ENCODE measurements around the gene HK1.

The HK1 gene

DNA sequence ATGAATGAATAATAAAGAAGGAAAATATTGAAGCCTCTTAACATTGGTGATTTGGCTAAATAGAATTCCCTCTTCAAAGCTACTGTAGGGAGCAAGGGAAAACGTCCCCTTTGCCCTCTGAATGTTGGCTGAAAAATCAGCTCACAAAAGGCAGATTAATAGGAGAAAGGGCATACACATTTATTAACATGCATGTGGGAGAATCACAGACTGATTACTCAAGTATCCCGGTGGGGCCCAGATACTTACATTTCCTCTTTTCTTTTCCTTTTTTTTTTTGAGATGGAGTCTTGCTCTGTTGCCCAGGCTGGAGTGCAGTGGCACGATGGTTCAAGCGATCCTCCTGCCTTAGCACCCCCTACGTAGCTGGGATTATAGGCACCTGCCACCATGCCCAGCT lies 68.5 kb downstream of the HK1 start:
- no peak for DNase-seq (ENCODE audit: low read depth)

DNA sequence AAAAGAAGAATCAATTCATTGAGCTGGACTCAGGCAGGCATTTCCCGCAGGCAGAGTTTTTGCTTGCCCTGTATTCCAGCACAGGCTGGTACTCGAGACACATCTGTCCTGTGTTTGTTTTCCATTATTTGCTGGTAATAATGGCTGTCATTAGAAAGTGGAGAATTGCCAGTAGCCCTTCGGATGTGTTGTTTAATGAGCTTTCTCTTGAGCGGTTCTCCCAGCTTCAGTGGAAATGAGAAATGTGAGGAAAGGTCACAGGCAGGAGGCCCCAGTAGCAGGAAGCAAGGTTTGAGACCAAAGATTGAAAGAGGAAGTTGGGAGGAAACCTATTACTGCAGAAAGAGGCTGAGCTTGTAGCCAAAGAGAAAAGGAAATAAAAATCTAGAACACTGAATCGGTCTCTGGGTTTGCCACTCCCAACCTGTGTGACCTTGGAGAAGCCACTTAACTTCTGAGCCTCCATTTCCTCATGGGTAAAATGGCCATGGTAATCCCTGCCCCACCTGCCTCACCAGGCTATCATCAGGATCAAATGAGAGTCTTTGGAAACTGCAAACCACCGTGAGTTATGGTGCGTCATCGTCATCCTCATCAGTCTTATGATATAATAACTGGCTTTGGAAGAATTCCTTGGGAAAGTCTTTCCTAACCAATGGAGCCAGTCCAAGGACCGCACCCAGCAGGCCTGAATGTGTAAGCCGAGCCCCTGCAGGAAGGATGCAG lies 70.7 kb downstream of the HK1 start:
- DNase-seq (ENCODE audit: low read depth): no peak

DNA sequence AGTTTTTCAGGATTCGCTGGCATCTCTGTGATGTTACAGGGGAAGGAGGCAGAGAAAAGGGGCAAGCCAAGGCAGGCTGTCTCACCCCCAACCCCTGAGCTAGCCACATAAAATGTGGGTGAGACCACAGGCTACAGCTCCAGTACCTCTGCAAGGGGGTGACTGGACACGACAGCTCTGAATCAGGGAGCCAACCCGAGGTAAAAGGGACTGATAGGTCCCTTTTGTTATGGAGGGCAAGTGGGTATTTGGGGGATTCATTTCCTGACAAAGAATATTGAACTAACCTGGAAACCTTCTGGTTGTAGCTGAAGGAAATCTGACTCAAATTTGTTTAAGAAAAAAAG lies 71.2 kb downstream of the HK1 start:
- no peak for DNase-seq (ENCODE audit: low read depth)

DNA sequence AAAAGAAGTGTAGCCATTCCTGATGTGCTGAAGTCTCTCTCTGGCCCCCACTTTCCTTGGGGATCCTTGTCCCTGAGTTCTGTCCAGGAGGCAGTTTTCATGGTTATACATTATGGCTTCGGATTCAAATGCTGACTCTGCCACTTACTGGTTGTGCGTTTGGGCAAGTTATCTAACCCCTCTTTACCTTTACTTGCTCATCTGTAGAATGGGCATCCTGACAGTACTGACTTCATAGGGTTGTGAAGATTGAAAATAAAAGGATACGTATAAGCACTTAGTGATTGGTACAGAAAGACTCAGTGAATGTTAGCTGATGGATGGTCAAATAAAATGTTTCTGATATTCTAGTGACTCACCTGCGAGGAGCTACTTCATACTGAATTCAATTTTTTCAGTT lies 73.3 kb downstream of the HK1 start:
- DNase-seq (ENCODE audit: low read depth): no peak

DNA sequence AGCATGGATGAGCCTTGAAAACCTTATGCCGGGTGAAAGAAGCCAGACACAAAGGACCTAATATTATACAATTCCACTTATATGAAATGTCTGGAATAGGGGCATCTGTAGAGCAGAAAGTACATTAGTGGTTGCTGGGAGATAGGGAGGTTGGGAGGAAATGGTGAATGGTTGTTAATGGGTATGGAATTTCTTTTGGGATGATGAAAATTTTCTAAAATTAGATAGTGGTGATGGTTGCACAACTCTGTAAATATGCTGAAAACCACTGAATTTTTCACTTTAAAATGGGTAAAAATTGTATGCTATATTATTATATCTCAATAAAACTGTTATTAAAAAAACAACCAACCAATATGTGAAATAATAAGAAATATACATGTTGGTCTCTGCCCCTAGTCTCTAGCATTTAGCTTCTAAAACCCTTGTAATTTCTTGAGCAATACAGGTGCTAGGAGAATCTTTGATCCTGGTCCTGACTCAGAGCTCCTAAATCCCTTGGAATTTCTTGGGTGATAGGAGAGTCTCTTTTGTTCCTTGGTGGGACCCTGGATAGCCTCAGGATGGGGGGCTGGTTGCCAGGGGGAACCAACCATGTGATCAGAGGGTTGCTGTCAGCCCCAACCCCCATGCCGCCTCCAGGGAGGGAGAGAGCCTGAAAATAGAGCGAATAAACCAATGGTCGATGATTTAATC lies 74.4 kb downstream of the HK1 start:
- DNase-seq (ENCODE audit: low read depth): no peak

DNA sequence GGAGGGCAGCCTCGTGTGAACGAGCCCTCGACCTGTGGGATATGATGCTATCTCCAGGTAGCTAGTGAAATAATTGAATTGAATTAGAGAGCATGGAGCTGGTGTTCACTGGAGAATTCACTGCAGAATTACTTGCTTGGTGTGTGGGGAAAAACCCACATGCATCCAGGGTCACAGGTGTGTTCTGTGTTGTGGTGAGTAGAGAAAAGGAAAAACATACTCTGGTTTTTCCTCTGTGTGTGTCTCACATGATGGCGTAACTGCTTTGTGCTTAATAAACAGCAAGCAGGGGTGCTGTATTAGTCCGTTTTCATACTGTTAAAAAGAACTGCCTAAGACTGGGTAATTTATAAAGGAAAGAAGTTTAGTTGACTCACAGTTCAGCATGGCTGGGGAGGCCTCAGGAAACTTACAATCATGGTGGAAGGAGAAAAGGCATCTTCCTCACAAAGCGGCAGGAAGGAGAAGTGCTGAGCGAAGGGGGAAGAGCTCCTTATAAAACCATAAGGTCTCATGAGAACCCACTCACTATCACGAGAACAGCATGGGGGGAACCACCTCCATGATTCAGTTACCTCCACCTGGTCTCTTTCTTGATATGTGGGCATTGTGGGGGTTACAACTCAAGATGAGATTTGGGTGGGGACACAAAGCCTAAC lies 75.8 kb downstream of the HK1 start:
- no peak for DNase-seq (ENCODE audit: low read depth)

DNA sequence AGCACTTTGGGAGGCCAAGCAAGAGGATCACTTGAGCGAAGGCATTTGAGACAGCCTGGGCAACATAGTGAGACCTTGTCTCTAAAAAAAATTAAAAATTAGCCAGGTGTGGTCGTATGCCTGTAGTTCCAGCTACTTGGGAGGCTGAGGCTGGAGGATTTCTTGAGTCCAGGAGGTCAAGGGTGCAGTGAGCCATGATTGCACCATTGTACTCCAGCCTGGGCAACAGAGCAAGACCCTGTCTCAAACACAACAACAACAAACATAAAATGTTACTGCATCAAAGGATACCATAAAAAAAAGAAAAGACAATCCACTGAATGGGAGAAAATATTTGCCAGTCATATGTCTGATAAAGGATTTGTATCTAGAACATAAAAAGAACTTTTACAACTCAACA lies 77.9 kb downstream of the HK1 start:
- DNase-seq (ENCODE audit: low read depth): no peak

DNA sequence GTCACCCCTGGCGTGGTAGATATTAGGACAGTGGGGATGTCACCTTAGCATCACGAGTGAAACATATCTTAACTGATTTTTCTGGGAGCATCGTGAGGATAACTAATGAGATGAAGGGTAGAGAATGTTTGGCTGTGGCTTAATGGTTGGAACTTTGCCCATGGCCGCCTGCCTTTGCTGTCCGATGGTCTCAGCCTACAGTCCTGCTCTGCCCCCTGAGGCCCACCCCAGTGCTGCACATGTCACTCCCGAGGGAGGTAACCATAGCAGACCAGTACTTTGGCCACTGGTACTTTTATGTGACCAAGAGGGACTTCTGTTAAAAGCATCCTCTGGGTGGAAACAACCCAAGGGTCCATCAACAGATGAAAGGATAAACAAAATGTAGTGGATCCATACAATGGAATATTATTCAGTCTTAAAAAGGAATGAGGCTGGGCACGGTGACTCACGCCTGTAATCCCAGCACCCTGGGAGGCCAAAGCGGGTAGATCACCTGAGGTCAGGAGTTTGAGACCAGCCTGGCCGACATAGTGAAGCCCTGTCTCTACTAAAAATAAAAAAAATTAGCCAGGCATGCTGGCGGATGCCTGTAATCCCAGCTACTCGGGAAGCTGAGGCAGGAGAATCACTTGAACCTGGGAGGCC lies 80.0 kb downstream of the HK1 start:
- DNase-seq (ENCODE audit: low read depth): no peak

DNA sequence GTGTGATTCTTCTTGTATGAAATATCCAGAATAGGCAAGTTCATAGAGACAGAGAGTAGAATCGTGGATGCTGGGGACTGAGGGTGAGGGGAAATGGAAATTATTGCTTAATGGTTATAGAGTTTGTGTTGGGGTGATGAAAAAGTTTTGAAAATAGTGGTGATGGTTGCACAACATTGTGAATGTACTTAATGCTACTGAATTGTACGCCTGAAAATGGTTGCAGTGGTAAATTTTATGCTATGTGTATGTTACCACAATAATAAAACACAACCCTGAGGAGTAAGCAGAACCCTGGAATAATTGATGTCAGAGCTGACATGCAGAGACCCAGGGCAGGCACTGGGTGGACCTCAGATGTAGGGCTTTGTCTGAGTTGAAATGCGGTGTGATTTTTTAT lies 80.9 kb downstream of the HK1 start:
- DNase-seq (ENCODE audit: low read depth): no peak

DNA sequence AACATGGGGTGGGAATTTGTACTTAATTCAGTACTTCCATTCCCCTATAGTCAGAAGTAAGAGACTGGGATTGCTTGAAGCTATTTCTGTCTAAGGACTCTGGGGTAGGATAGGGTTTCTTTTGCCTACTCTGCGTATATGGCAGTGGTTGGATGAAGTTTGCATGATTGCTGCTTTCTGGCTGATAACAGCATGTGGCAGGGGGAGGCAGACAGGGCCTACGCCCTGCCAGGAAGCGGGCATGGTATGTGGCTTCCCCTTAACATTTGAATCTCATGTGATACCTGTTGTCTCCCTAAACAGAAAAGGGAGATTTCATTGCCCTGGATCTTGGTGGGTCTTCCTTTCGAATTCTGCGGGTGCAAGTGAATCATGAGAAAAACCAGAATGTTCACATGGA lies 81.3 kb downstream of the HK1 start:
- no peak for DNase-seq (ENCODE audit: low read depth)

DNA sequence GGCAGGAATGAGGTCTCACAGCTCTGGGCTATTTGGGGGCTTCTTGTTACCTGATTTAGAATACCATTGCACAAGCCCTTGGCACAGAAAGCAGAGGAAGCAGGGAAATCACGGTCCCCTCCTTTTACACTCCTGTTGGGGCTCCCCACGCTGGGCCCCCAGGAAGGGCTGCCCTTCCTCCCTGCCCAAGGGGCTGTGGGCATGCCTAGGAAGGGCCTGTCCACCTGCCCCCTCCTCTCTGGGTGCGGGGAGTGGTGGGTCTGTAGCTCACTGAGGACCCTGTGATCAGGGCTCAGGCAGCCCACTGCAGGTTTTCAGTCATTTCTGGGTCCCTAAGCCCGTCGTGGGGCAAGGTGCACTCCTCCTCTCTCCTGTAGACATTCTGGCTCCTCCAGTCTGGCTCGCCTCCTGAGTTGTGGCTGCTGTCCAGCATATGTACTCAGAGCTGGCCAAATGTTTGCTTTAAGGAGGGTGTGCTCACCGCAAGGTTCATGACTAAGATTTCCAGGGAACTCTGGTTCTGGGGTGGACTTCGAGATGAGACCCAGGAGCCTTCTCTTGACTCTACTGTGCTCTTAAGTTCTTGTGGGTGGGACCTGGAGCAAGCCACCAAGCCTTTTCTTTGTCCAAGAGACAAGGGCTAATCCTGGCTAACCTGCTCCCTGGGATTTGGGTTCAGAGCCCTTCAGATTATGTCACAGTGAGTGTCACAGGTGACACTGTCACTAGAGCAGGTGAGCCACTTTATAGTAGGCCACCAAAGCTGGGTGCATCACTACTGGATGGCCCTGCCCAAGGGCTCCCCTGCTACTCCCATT lies 82.4 kb downstream of the HK1 start:
- no peak for DNase-seq (ENCODE audit: low read depth)

DNA sequence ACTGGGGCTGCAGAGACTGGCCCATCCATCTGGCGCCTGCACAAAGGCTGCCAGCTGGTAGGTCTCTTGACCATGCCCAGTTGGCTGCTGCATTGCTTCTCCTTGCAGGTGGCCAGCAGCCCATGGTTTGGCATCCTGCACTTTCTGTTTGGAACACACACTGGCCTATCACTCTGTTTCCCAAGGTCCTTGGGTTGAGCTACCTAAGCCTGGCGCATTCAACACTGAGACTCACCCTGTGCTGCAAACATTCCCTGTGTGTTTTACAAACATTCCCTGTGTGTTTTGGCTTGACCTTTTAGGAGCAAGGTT lies 83.0 kb downstream of the HK1 start:
- no peak for DNase-seq (ENCODE audit: low read depth)

DNA sequence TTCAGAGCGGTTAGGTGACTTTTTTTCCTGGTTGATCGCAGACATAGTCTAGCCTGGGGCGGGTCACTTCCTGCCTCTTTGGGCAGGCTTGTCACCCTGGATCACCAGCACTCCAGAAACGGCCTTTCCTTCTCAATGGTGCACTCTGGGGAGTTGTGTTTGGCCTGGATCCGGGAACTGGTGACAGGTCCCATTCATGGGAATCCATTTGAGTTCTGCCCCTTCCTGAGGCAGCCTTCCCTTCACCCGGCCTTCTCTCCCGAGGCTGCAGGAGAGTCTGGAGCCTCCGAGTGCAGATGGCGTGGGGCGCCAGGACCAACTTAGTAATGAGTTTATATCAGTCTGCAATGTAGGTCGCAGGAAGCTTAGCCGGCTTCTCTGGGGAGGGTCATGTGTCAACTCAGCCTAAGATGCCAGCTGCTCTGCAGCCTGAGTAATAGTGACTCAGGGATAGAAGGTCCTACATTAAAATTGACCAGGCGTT lies 84.2 kb downstream of the HK1 start:
- no peak for DNase-seq (ENCODE audit: low read depth)

DNA sequence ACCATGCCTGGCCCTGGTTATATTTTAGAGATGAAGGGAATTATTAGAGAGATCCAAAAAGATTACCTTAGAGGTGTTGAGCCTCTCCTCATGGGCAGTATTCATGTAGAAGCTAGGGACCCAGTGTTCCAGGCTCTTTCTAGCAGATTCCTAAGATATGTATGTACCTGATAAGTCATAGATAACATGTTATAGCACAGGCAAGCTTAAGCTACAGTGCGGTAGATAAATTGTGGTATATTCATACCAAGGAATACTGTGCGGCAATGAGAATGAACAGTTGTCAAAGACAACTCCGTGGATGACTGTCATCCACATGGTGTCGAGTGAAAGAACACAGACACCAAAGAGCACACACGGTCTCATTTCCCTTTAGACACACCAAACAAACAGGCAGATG lies 85.4 kb downstream of the HK1 start:
- no peak for DNase-seq (ENCODE audit: low read depth)

DNA sequence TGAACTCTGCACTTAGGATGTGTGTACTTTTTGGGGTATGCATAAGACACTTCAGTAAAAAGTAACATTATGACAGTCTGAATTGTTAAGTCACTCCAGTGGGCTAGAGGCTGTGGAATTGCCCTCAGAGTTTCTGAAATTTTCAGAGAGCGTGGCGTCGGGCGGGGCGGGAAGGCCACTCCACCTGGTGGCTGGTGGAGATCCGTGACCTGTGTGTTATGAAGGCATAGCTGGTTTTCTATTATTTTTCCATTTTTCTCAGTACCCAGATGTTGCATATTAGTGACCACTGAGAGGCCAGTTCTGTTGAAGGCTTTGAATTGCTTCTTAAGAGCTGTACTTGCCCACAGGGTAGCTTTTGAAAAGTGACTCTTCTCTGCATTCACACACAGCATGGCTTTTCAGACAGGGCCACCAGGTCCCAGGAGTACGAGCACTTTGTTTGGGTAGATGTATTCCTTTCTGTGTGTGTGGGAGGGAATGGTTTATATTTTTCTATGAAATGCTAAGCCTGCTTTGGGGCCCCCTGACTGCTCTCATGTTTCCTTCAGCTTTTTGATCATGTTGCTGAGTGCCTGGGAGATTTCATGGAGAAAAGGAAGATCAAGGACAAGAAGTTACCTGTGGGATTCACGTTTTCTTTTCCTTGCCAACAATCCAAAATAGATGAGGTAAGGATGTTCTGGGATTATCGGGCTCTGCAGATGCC lies 86.1 kb downstream of the HK1 start:
- no peak for DNase-seq (ENCODE audit: low read depth)

DNA sequence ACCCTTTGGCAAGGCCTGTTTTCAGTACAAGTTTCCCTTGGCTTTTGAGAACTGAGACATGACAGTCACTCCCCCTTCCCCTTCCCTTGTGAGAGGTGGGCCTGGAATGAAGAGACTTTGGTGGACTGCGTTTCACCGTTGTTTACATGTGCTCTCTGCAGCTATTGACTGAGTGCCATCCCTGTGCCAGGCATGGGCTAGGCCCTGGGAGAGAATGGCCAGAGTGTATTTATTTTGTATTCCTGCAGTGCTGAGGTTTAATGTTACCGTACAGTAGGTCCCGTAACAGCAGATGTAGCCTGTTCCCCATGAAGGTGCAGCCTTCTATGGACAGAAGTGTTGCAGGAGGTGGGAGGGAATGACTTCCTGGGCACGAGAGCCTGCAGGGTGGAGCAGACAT lies 88.4 kb downstream of the HK1 start:
- DNase-seq (ENCODE audit: low read depth): no peak

DNA sequence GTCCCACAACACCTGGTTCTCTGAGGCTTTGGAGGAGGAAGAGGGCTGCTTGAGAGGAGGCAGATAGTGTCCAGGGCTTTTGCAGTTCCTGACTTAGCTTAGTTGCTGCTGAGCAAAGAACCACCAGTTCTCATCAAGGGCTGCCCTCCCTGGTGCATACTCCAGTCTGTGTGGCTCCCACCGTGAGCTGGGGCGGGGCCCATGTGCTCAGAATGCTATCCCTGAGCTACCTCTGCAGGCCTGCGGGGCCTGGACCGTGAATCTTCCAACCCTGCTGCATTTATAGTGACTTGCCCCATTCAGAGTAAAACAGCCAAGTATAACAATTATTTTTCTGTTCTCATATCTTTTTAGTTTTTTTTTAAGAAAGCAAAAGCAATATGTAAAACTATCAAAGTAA lies 89.2 kb downstream of the HK1 start:
- DNase-seq (ENCODE audit: low read depth): no peak

DNA sequence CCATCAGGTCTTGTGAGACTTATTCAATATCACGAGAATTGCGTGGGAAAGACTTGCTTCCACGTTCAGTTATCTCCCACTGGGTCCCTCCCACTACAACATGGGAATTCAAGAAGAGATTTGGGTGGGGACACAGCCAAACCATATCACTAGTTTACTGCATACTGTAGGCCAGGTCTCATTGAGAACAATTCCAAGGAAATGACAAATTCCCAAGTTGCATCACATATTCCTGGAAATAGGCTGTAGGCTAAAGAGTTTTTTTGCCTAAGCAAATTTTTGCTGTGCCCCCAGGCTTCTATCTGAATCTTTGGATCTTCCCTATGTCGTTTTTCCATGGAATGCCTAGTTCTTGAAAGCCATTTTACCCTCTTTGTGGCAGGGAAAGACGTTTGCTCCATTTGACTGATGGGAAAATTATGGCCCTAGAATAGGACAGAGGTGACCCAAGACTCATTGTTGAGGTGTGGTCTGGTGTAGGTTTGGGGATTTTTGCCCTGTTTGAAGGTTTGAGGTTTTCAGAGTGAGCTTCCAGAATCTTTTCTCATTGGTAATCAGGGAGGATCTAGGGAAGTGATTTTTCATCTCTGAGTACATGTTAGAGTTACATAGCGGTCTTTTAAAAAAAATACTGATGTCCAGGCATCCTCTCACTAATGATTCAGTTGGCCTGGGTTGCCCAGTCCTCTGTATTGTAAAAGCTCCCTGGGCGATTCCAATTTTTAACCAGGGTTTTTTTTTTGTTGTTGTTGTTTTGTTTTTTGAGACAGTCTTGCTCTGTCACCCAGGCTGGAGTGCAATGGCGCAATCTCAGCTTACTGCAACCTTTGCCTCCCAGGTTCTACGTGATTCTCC lies 94.1 kb downstream of the HK1 start:
- no peak for DNase-seq (ENCODE audit: low read depth)

DNA sequence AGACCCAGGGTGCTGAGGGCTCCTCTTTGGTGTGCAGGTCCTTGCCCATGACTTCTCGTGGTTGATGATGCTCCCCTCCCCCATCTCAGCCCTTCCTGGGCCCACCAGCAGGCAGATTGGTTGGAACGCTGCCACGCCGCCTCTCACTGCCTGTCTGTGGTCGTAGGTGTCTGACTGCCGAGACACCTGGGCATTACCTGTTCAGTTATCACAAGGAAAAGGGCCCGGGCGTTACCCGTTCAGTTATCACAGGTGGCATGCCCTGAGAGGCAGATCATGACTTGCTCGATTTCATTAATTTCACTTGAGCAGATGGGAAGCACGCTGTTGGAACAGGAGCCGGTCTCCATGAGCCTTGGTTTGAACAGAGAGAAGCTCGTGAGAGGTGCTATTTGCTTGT lies 95.9 kb downstream of the HK1 start:
- DNase-seq (ENCODE audit: low read depth): no peak

DNA sequence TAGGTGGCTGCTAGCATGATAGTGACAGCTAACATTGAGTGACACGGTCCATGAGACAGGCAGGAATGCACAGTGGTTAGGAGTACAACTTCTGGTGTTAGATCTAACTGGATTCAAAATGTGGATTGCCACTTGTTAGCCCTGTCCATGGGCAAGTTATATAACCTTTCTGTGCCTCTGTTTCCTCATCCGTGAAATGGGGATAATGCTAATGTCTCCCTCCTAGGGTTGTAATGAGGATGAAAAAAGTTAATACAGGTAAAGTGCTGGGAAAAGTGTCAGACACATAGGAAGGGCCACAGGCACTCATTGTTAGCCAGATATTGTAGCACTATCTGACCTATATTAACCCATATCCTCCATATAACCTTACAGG lies 96.6 kb downstream of the HK1 start:
- no peak for DNase-seq (ENCODE audit: low read depth)
